NB4 (cell line): ENCODE measurements around the gene SASH1.

Source experiments
- DNase-seq: peaks from one replicate; pipeline ENCODE4 v3.0.0; 2010; ENCODE audit warnings: low read depth
- H3K4me3 ChIP-seq: one replicate; pipeline ENCODE4 v1.5.1; 2011; ENCODE audit warnings: mild to moderate bottlenecking, low read depth, low read length, moderate library complexity
- CTCF ChIP-seq: IDR thresholded peaks from one replicate; pipeline ENCODE4 v1.5.1; 2012; ENCODE audit warnings: low read depth, low read length
- MYC ChIP-seq: IDR thresholded peaks from 2 replicates; pipeline ENCODE4 v1.6.1; 2011; ENCODE audit warnings: low read depth, low read length
- POLR2A ChIP-seq: IDR thresholded peaks from 2 replicates; pipeline ENCODE4 v1.6.1; 2011; ENCODE audit warnings: mild to moderate bottlenecking; ENCODE audit not compliant: insufficient read length; ENCODE audit errors: extremely low read depth
- TF ChIP-seq, protein P1 (sequence below): IDR thresholded peaks from 2 replicates; pipeline ENCODE4 v1.6.1; 2011; ENCODE audit warnings: low read depth, low read length

The SASH1 gene

GRCh38 chr6:148438632-148439031, 96.0 kb downstream of the SASH1 start:
- no peak for DNase-seq
- H3K4me3 ChIP-seq, result no peak overlapping the region
- no peak for TF ChIP-seq CTCF
- TF ChIP-seq, protein P1, sequence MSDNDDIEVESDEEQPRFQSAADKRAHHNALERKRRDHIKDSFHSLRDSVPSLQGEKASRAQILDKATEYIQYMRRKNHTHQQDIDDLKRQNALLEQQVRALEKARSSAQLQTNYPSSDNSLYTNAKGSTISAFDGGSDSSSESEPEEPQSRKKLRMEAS, result no peak
- no peak for TF ChIP-seq MYC
- no peak for TF ChIP-seq POLR2A

DNA sequence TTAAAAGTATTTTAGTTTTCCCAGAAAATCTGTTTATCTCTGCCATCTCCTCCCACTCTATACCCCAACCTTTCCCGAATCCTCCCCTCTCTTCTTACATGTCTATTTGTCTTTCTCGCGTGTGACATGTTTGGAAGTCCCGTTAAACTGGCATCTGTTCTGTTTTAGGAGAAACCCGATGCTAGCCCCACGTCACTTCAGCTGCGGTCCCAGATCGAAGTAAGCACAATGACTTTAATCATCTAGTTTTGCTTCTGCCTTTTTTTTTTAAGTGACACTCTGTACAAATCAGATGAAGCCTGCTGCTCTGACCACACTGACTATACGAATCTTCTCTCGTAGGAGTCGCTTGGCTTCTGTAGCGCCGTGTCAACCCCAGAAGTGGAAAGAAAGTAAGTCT, 97.4 kb downstream of the SASH1 start:
- TF ChIP-seq, protein P1, result no peak
- TF ChIP-seq MYC (no peak), POLR2A (no peak), CTCF (no peak)
- no peak overlapping the region for H3K4me3 ChIP-seq
- no peak for DNase-seq

- DNase-seq, result no peak
- no peak overlapping the region for H3K4me3 ChIP-seq
- TF ChIP-seq POLR2A (no peak), MYC (no peak), CTCF (no peak)
- TF ChIP-seq, protein P1, result no peak
Measured at GRCh38 chr6:148440877-148441453, 98.3 kb downstream of the SASH1 start.

GRCh38 chr6:148441454-148441911, 98.8 kb downstream of the SASH1 start:
- H3K4me3 ChIP-seq, result no peak overlapping the region
- peak; percentile 15 for DNase-seq
- TF ChIP-seq POLR2A, result no peak
- TF ChIP-seq CTCF, result no peak
- no peak for TF ChIP-seq MYC
- TF ChIP-seq, protein P1, result no peak

DNA sequence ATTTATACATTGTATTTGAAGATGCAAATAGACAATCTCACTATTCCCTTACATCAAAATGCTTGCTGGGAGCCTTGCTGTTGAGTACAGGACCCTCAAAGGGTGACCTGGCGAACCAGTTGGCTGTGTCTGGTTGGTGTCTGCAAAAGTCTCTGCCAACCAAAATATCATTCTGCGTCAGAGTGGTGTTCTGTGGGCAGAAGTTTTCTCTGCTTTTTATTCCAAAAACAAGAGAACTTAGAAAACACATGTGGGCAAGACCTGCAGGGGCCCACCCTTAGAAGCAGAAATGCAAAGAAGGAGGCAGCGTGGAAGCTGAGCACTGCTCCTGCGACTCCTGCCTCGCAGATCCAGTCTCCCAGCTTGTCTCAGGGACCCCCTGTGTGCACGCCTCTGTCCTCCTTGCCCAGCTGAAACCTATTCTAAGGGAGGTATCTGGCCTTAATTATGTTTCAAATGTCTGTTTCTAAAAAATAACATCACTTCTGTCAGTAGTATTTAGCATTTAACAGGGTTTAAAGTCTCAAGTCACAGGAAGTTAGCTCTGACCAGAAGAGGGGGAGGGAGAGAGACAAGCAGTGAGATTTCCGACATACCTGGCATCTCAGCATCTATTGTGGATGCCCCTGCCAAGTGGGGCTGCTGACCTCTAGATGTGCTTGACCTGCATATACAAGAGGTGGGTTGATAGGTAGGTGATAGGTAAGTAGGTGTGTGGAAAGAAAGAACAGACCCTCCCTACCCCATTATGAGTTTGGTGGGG, 101.3 kb downstream of the SASH1 start:
- TF ChIP-seq CTCF (no peak), POLR2A (no peak), MYC (no peak)
- TF ChIP-seq, protein P1, result no peak
- no peak for DNase-seq
- no peak overlapping the region for H3K4me3 ChIP-seq
